Measurements from ENCODE around the gene SLC7A1.
A peak's percentile ranks its signal among the peaks of the same experiment; 100 is the strongest.

SLC7A1 gene

GRCh38 chr13:29597706-29598105, 2.2 kb upstream of the SLC7A1 start:
- Histone ChIP-seq H3K4me1 (ENCODE audit: control insufficient read depth, low read depth, low read length) (peaks cover 14% of the 10 kb centered on the region), H3K9ac (ENCODE audit: low read length) (no peak overlapping the region), H3K27ac (ENCODE audit: low read length) (no peak overlapping the region), H3K27me3 (ENCODE audit: control insufficient read depth, insufficient read depth, low read length) (peaks cover 9% of the 10 kb centered on the region), H3K4me3 (ENCODE audit: low read length) (no peak overlapping the region), H3K9me3 (ENCODE audit: control insufficient read depth, low read depth, low read length) (no peaks in the 10 kb centered on the region), H3K36me3 (ENCODE audit: control insufficient read depth, low read depth, low read length) (no peaks in the 10 kb centered on the region)

- Histone ChIP-seq H3K4me1 (ENCODE audit: control insufficient read depth, low read depth, low read length) (peaks cover 14% of the 10 kb centered on the region), H3K36me3 (ENCODE audit: control insufficient read depth, low read depth, low read length) (no peaks in the 10 kb centered on the region), H3K9me3 (ENCODE audit: control insufficient read depth, low read depth, low read length) (no peaks in the 10 kb centered on the region), H3K27ac (ENCODE audit: low read length) (no peak overlapping the region), H3K9ac (ENCODE audit: low read length) (no peak overlapping the region), H3K4me3 (ENCODE audit: low read length) (no peak overlapping the region), H3K27me3 (ENCODE audit: control insufficient read depth, insufficient read depth, low read length) (peaks cover 9% of the 10 kb centered on the region)
Observed at GRCh38 chr13:29597246-29597645, 1.8 kb upstream of the SLC7A1 start.

GRCh38 chr13:29596064-29596418, 553 bp upstream of the SLC7A1 start:
- H3K4me3 ChIP-seq (ENCODE audit: low read length), result peak overlapping the region; percentile 46
- H3K9me3 ChIP-seq (ENCODE audit: control insufficient read depth, low read depth, low read length), result no peaks in the 10 kb centered on the region
- no peaks in the 10 kb centered on the region for H3K36me3 ChIP-seq (ENCODE audit: control insufficient read depth, low read depth, low read length)
- peaks cover 9% of the 10 kb centered on the region for H3K27me3 ChIP-seq (ENCODE audit: control insufficient read depth, insufficient read depth, low read length)
- H3K9ac ChIP-seq (ENCODE audit: low read length), result no peak overlapping the region
- peaks cover 21% of the 10 kb centered on the region for H3K4me1 ChIP-seq (ENCODE audit: control insufficient read depth, low read depth, low read length)
- no peak overlapping the region for H3K27ac ChIP-seq (ENCODE audit: low read length)

GRCh38 chr13:29594710-29595379, 643 bp downstream of the SLC7A1 start:
- H3K27me3 ChIP-seq (ENCODE audit: control insufficient read depth, insufficient read depth, low read length), result peaks cover 9% of the 10 kb centered on the region

GRCh38 chr13:29594303-29594709, 1.2 kb downstream of the SLC7A1 start:
- Histone ChIP-seq H3K36me3 (ENCODE audit: control insufficient read depth, low read depth, low read length) (no peaks in the 10 kb centered on the region), H3K27me3 (ENCODE audit: control insufficient read depth, insufficient read depth, low read length) (peaks cover 9% of the 10 kb centered on the region), H3K27ac (ENCODE audit: low read length) (peak overlapping the region; percentile 19), H3K4me3 (ENCODE audit: low read length) (peak overlapping the region; percentile 85), H3K4me1 (ENCODE audit: control insufficient read depth, low read depth, low read length) (peaks cover 32% of the 10 kb centered on the region), H3K9me3 (ENCODE audit: control insufficient read depth, low read depth, low read length) (no peaks in the 10 kb centered on the region), H3K9ac (ENCODE audit: low read length) (peak overlapping the region; percentile 92)

More at GRCh38 chr13:29594710-29595379, 643 bp downstream of the SLC7A1 start:
- peaks cover 27% of the 10 kb centered on the region for H3K4me1 ChIP-seq (ENCODE audit: control insufficient read depth, low read depth, low read length)
- H3K36me3 ChIP-seq (ENCODE audit: control insufficient read depth, low read depth, low read length), result no peaks in the 10 kb centered on the region
- H3K27ac ChIP-seq (ENCODE audit: low read length), result peak overlapping the region; percentile 59
- peak overlapping the region; percentile 92 for H3K9ac ChIP-seq (ENCODE audit: low read length)
- H3K9me3 ChIP-seq (ENCODE audit: control insufficient read depth, low read depth, low read length), result no peaks in the 10 kb centered on the region
- peak overlapping the region; percentile 85 for H3K4me3 ChIP-seq (ENCODE audit: low read length)

GRCh38 chr13:29593605-29594297, 1.7 kb downstream of the SLC7A1 start:
- Histone ChIP-seq H3K4me1 (ENCODE audit: control insufficient read depth, low read depth, low read length) (peaks cover 36% of the 10 kb centered on the region), H3K9me3 (ENCODE audit: control insufficient read depth, low read depth, low read length) (no peaks in the 10 kb centered on the region), H3K36me3 (ENCODE audit: control insufficient read depth, low read depth, low read length) (no peaks in the 10 kb centered on the region), H3K4me3 (ENCODE audit: low read length) (peak overlapping the region; percentile 85), H3K27ac (ENCODE audit: low read length) (no peak overlapping the region), H3K27me3 (ENCODE audit: control insufficient read depth, insufficient read depth, low read length) (peaks cover 9% of the 10 kb centered on the region), H3K9ac (ENCODE audit: low read length) (peak overlapping the region; percentile 92)

GRCh38 chr13:29591310-29591709, 4.2 kb downstream of the SLC7A1 start:
- no peak overlapping the region for H3K27ac ChIP-seq (ENCODE audit: low read length)
- H3K4me1 ChIP-seq (ENCODE audit: control insufficient read depth, low read depth, low read length), result peaks cover 43% of the 10 kb centered on the region
- H3K27me3 ChIP-seq (ENCODE audit: control insufficient read depth, insufficient read depth, low read length), result peaks cover 2% of the 10 kb centered on the region
- H3K9me3 ChIP-seq (ENCODE audit: control insufficient read depth, low read depth, low read length), result no peaks in the 10 kb centered on the region
- H3K36me3 ChIP-seq (ENCODE audit: control insufficient read depth, low read depth, low read length), result no peaks in the 10 kb centered on the region
- H3K9ac ChIP-seq (ENCODE audit: low read length), result no peak overlapping the region
- H3K4me3 ChIP-seq (ENCODE audit: low read length), result no peak overlapping the region

- H3K9ac ChIP-seq (ENCODE audit: low read length), result no peak overlapping the region
- no peaks in the 10 kb centered on the region for H3K27me3 ChIP-seq (ENCODE audit: control insufficient read depth, insufficient read depth, low read length)
- no peaks in the 10 kb centered on the region for H3K36me3 ChIP-seq (ENCODE audit: control insufficient read depth, low read depth, low read length)
- H3K4me3 ChIP-seq (ENCODE audit: low read length), result no peak overlapping the region
- H3K4me1 ChIP-seq (ENCODE audit: control insufficient read depth, low read depth, low read length), result peaks cover 47% of the 10 kb centered on the region
- H3K9me3 ChIP-seq (ENCODE audit: control insufficient read depth, low read depth, low read length), result no peaks in the 10 kb centered on the region
- no peak overlapping the region for H3K27ac ChIP-seq (ENCODE audit: low read length)
Observed at GRCh38 chr13:29589967-29590366, 5.5 kb downstream of the SLC7A1 start.

- Histone ChIP-seq H3K27ac (ENCODE audit: low read length) (no peak overlapping the region), H3K27me3 (ENCODE audit: control insufficient read depth, insufficient read depth, low read length) (no peaks in the 10 kb centered on the region), H3K36me3 (ENCODE audit: control insufficient read depth, low read depth, low read length) (no peaks in the 10 kb centered on the region), H3K4me3 (ENCODE audit: low read length) (no peak overlapping the region), H3K9ac (ENCODE audit: low read length) (no peak overlapping the region), H3K9me3 (ENCODE audit: control insufficient read depth, low read depth, low read length) (no peaks in the 10 kb centered on the region), H3K4me1 (ENCODE audit: control insufficient read depth, low read depth, low read length) (peaks cover 50% of the 10 kb centered on the region)
Observed at GRCh38 chr13:29589234-29589633, 6.3 kb downstream of the SLC7A1 start.

GRCh38 chr13:29587645-29588044, 7.8 kb downstream of the SLC7A1 start:
- H3K9me3 ChIP-seq (ENCODE audit: control insufficient read depth, low read depth, low read length), result no peaks in the 10 kb centered on the region
- peaks cover 49% of the 10 kb centered on the region for H3K4me1 ChIP-seq (ENCODE audit: control insufficient read depth, low read depth, low read length)
- H3K4me3 ChIP-seq (ENCODE audit: low read length), result no peak overlapping the region
- H3K36me3 ChIP-seq (ENCODE audit: control insufficient read depth, low read depth, low read length), result no peaks in the 10 kb centered on the region
- H3K27ac ChIP-seq (ENCODE audit: low read length), result no peak overlapping the region
- H3K9ac ChIP-seq (ENCODE audit: low read length), result no peak overlapping the region
- no peaks in the 10 kb centered on the region for H3K27me3 ChIP-seq (ENCODE audit: control insufficient read depth, insufficient read depth, low read length)

GRCh38 chr13:29583073-29583785, 12.3 kb downstream of the SLC7A1 start:
- no peak overlapping the region for H3K9ac ChIP-seq (ENCODE audit: low read length)

More at GRCh38 chr13:29583073-29583785, 12.3 kb downstream of the SLC7A1 start:
- Histone ChIP-seq H3K27me3 (ENCODE audit: control insufficient read depth, insufficient read depth, low read length) (no peaks in the 10 kb centered on the region), H3K4me3 (ENCODE audit: low read length) (no peak overlapping the region), H3K9me3 (ENCODE audit: control insufficient read depth, low read depth, low read length) (no peaks in the 10 kb centered on the region), H3K27ac (ENCODE audit: low read length) (no peak overlapping the region), H3K4me1 (ENCODE audit: control insufficient read depth, low read depth, low read length) (peaks cover 48% of the 10 kb centered on the region), H3K36me3 (ENCODE audit: control insufficient read depth, low read depth, low read length) (no peaks in the 10 kb centered on the region)

Measured in iPS-18a (cell line).